GM18502 (cell line): Measurements from ENCODE around the gene NLRC5.

Source experiments
- ATAC-seq: cut with Tn5 transposase; IDR thresholded peaks from one replicate; pipeline ENCODE4 v1.9.1; 2021; ENCODE audit warnings: mild to moderate bottlenecking; ENCODE audit not compliant: unreplicated experiment, poor library complexity

NLRC5 gene

GRCh38 chr16:56988948-56989945, at the start of gene NLRC5:
Gene NLRC5, plus strand, starts transcription at chr16:56989557. Its CDS starts 31,156 bp downstream, at chr16:57020713.
- peak; percentile 85 for ATAC-seq

- no peak for ATAC-seq
Observed at GRCh38 chr16:56939801-56940200, 49.6 kb upstream of the NLRC5 start.

- no peak for ATAC-seq
Observed at GRCh38 chr16:56941092-56941491, 48.3 kb upstream of the NLRC5 start.

- ATAC-seq, result no peak
Observed at GRCh38 chr16:56941856-56942331, 47.5 kb upstream of the NLRC5 start.

- no peak for ATAC-seq
Observed at GRCh38 chr16:56943761-56944375, 45.5 kb upstream of the NLRC5 start.

- peak; percentile 40 for ATAC-seq
Observed at GRCh38 chr16:56944954-56945839, 44.2 kb upstream of the NLRC5 start.

GRCh38 chr16:56945847-56946527, 43.4 kb upstream of the NLRC5 start:
- no peak for ATAC-seq

- no peak for ATAC-seq
Observed at GRCh38 chr16:56946767-56947603, 42.4 kb upstream of the NLRC5 start.

- no peak for ATAC-seq
Observed at GRCh38 chr16:56947604-56947995, 41.8 kb upstream of the NLRC5 start.

GRCh38 chr16:56948234-56948633, 41.1 kb upstream of the NLRC5 start:
- ATAC-seq, result no peak

GRCh38 chr16:56950051-56950450, 39.3 kb upstream of the NLRC5 start:
- no peak for ATAC-seq

- ATAC-seq, result no peak
Observed at GRCh38 chr16:56950455-56950854, 38.9 kb upstream of the NLRC5 start.

- peak; percentile 60 for ATAC-seq
Observed at GRCh38 chr16:56950881-56951771, 38.2 kb upstream of the NLRC5 start.

- no peak for ATAC-seq
Observed at GRCh38 chr16:56953006-56953405, 36.4 kb upstream of the NLRC5 start.

GRCh38 chr16:56956076-56956475, 33.3 kb upstream of the NLRC5 start:
- ATAC-seq, result no peak

- ATAC-seq, result no peak
Observed at GRCh38 chr16:56956756-56957155, 32.6 kb upstream of the NLRC5 start.

GRCh38 chr16:56960681-56961281, 28.6 kb upstream of the NLRC5 start:
- ATAC-seq, result no peak

GRCh38 chr16:56961386-56961785, 28.0 kb upstream of the NLRC5 start:
- no peak for ATAC-seq
